SK-N-MC (cell line): ENCODE measurements around the gene TMEM225B.
"Not testable (repeated sequence)": the region's sequence is repeated elsewhere in the genome, so short reads cannot be mapped to it uniquely, and the experiment has no call there.

Experiments
- DNase-seq: peaks from one replicate; pipeline ENCODE4 v3.0.0-alpha.2; 2011; ENCODE audit warnings: low read depth, low spot score
- H3K27ac ChIP-seq: fragments of 200-600 bp; sonication (generic); 2 replicates; pipeline ENCODE4 v1.5.1; 2016; ENCODE audit warnings: mixed run types
- H3K36me3 ChIP-seq: fragments of 200-600 bp; sonication (generic); 2 replicates; pipeline ENCODE4 v1.6.1; 2017; ENCODE audit warnings: antibody characterized with exemption, low read length, mixed read lengths; ENCODE audit not compliant: insufficient read depth
- H3K4me3 ChIP-seq: fragments of 200-600 bp; sonication (generic); 2 replicates; pipeline ENCODE4 v1.5.1; 2016
- H3K9ac ChIP-seq: fragments of 200-600 bp; sonication (generic); 2 replicates; pipeline ENCODE4 v1.8.0; 2017; ENCODE audit warnings: mixed run types, mixed read lengths; ENCODE audit not compliant: insufficient read length
- H3K9me3 ChIP-seq: fragments of 200-600 bp; sonication (generic); 2 replicates; pipeline ENCODE4 v1.6.1; 2017; ENCODE audit warnings: low read depth, mild to moderate bottlenecking, antibody characterized with exemption, low read length, moderate library complexity, mixed read lengths
- EZH2 ChIP-seq: fragments of 200-600 bp; sonication (generic); IDR thresholded peaks from one replicate; pipeline ENCODE4 v1.6.1; 2017; ENCODE audit warnings: antibody characterized with exemption
- FOXP2 ChIP-seq: optimal IDR thresholded peaks from 2 replicates; pipeline ENCODE3; 2011; ENCODE audit warnings: mild to moderate bottlenecking, moderate library complexity; ENCODE audit not compliant: insufficient read depth; ENCODE audit errors: extremely low read length, control extremely low read depth
- POLR2AphosphoS5 ChIP-seq: IDR thresholded peaks from 2 replicates; pipeline ENCODE4 v1.6.1; 2012; ENCODE audit warnings: mild to moderate bottlenecking, low read depth, low read length, borderline replicate concordance

TMEM225B gene

GRCh38 chr7:99597762-99598501 is at the start of gene TMEM225B:
Gene TMEM225B, plus strand, starts transcription at chr7:99598267. Its CDS starts 6,122 bp downstream, at chr7:99604389.
- Histone ChIP-seq H3K36me3 (no peaks in the 10 kb centered on the region), H3K27ac (no peak within 1 kb of the TSS), H3K9me3 (no peaks in the 10 kb centered on the region), H3K4me3 (no peak within 1 kb of the TSS), H3K9ac (no peak within 1 kb of the TSS)
- TF ChIP-seq EZH2, result no peak
- no peak for TF ChIP-seq POLR2AphosphoS5
- no peak for TF ChIP-seq FOXP2
- no peak for DNase-seq

DNA sequence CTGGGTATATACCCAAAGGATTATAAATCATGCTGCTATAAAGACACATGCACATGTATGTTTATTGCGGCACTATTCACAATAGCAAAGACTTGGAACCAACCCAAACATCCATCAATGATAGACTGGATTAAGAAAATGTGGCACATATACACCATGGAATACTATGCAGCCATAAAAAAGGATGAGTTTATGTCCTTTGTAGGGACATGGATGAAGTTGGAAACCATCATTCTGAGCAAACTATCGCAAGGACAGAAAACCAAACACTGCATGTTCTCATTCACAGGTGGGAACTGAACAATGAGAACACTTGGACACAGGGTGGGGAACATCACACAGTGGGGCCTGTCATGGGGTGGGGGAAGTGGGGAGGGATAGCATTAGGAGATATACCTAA is 48.5 kb upstream of the TMEM225B start:
- peaks cover 23% of the 10 kb centered on the region for H3K36me3 ChIP-seq
- DNase-seq, H3K9ac ChIP-seq, H3K27ac ChIP-seq, H3K4me3 ChIP-seq, H3K9me3 ChIP-seq: not testable (repeated sequence)

GRCh38 chr7:99551334-99551733 is 46.7 kb upstream of the TMEM225B start:
- TF ChIP-seq POLR2AphosphoS5, result no peak
- TF ChIP-seq EZH2, result no peak
- no peak for TF ChIP-seq FOXP2
- H3K27ac ChIP-seq, result no peak overlapping the region
- peak overlapping the region; percentile 95 for H3K4me3 ChIP-seq
- H3K36me3 ChIP-seq, result peaks cover 28% of the 10 kb centered on the region
- peak overlapping the region; percentile 98 for H3K9ac ChIP-seq
- DNase-seq, result no peak
- peaks cover 6% of the 10 kb centered on the region; the same call in 1 of the 2 replicates for H3K9me3 ChIP-seq

DNA sequence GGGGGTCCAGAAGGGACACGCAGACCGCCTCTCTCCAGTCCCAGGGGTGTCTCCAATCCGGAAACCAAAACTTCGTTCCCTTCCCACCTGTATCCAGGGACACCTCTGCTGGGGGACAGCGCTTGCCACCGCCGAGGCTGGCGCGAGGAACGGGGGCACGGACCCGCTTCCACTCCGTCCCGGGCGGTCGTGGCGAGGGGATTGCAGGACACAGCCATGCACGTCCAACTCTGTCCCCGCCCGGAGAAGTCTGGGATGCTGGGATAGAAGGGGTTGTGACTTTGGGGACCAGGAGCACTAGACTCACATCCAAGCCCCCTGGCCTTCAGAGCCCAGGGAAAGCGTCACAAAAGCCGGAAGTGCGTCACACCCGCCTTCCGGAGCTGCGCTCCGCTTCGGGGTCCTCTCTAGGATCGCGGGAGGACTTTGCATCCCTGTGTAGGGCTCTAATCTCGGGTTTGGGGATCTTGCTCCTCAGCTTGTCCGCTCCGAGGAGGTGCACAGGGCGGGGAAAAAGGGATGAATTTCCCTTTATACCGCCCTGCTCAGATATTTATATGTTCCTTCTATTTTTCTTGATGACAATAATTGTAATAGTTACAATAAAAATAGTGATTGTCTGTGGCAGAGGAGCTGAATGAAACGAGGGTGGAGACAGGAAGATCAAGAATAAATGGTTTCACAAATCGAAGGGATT is 46.2 kb upstream of the TMEM225B start, which contains the start of gene FAM200A:
TSS of gene FAM200A (minus strand) at position 348 of the 697 bp plus-strand sequence. CDS start 3,707 bp downstream, outside the sequence.
- Histone ChIP-seq H3K9me3 (peaks cover 6% of the 10 kb centered on the region; the same call in 1 of the 2 replicates), H3K36me3 (peaks cover 29% of the 10 kb centered on the region), H3K4me3 (peak within 1 kb of the TSS; percentile 95), H3K9ac (peak within 1 kb of the TSS; percentile 98), H3K27ac (peak within 1 kb of the TSS; percentile 76)
- TF ChIP-seq FOXP2 (peak; percentile 78), EZH2 (no peak), POLR2AphosphoS5 (peak; percentile 98)
- DNase-seq, result peak; percentile 75

DNA sequence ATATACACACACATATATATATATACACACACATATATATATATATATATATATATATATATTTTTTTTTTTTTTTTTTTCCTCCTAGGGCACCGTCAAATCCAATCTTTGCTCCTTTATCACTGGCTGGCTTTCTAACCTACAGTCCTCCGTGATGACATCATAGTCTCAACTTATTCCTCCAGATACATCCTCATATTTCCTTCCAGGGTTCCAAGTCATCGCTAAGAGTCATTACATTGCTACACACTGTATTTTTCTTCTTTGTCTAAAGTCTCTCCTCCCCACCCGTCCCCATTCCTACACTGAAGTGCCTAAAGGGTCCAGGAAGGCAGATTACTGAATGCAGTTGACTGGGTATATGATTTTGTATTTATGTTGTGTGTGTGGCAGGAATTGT is 45.0 kb upstream of the TMEM225B start:
- Histone ChIP-seq H3K4me3 (no peak overlapping the region), H3K36me3 (peaks cover 21% of the 10 kb centered on the region), H3K9ac (no peak overlapping the region), H3K27ac (no peak overlapping the region), H3K9me3 (no peaks in the 10 kb centered on the region)
- TF ChIP-seq FOXP2 (no peak), POLR2AphosphoS5 (no peak), EZH2 (no peak)
- no peak for DNase-seq

DNA sequence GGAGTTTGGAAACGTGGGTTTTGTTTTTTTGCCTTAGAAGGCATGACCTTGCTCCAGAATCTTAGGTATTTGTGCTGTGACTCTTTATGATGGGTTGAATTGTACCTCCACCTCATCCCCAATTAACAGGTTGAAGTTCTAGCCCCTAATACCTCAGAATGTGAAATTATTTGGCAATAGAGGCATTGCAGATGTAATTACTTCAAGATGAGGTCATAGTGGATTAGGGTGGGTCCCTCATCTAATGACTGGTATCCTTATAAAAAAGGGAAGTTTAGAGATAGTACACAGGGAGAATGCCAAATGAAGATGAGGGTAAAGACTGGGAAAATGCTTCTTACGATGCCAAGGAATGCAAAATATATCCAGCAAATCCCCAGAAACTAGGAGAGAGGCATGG is 43.1 kb upstream of the TMEM225B start:
- TF ChIP-seq EZH2, result no peak

DNA sequence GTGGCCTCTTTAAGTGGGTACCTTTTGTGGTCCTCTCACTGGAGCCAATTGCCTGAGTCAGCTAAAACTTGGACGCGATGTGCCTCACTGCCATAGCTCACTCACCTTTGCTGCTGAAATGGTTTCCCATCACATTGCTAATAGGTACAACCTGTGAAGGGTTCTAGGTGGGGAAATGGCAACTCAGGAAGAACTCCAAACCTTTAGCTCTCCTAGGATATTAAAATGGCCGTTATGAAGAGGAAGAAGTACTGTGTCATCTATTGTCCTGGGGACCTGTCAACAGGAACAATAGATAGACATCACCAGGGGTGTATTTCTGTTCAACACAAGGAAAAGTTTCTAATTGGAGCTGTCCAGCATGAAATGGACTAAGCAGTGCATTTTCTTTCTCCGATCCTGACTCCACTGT is 40.9 kb upstream of the TMEM225B start:
- no peak overlapping the region for H3K27ac ChIP-seq
- no peaks in the 10 kb centered on the region for H3K9me3 ChIP-seq
- DNase-seq, result no peak
- H3K36me3 ChIP-seq, result peaks cover 35% of the 10 kb centered on the region
- peak overlapping the region; percentile 99 for H3K9ac ChIP-seq
- peak overlapping the region; percentile 96 for H3K4me3 ChIP-seq
- TF ChIP-seq EZH2 (no peak), FOXP2 (no peak), POLR2AphosphoS5 (no peak)

More for the DNA sequence above, 43.1 kb upstream of the TMEM225B start:
- no peak overlapping the region for H3K4me3 ChIP-seq
- no peak overlapping the region for H3K27ac ChIP-seq
- H3K9me3 ChIP-seq, result no peaks in the 10 kb centered on the region
- no peak for DNase-seq
- no peak overlapping the region for H3K9ac ChIP-seq
- H3K36me3 ChIP-seq, result peaks cover 15% of the 10 kb centered on the region

GRCh38 chr7:99557940-99558305 is 40.1 kb upstream of the TMEM225B start:
- Histone ChIP-seq H3K9me3 (no peaks in the 10 kb centered on the region), H3K36me3 (peaks cover 43% of the 10 kb centered on the region), H3K4me3 (peak overlapping the region; percentile 96), H3K9ac (peak overlapping the region; percentile 99), H3K27ac (peak overlapping the region; percentile 92)
- TF ChIP-seq FOXP2, result no peak
- no peak for TF ChIP-seq POLR2AphosphoS5
- no peak for DNase-seq
